Keratinocyte (primary cell): ENCODE data around the gene ACAA1. TPM values are rescaled to one million over a fixed set of nuclear protein-coding genes. Genes with fewer than 3 reads are reported as not detected.

Experiments
- DNase-seq: peaks from one replicate; pipeline ENCODE4 v3.0.0-alpha.2; 2011; ENCODE audit warnings: low read depth, missing footprints, low spot score
- FAIRE-seq: peaks from 2 replicates; lab custom pipeline; 2011; peaks lifted over from hg19 to GRCh38; lab: Jason Lieb, UNC
- H2AFZ ChIP-seq: 2 replicates; pipeline ENCODE4 v1.6.0; 2012; ENCODE audit warnings: low read length, control low read depth, inconsistent platforms; ENCODE audit not compliant: control insufficient read depth
- H3K27ac ChIP-seq: 2 replicates; pipeline ENCODE4 v1.5.1; 2011; ENCODE audit warnings: low read length; ENCODE audit not compliant: control insufficient read depth, insufficient read depth
- H3K27me3 ChIP-seq: 3 replicates; pipeline ENCODE4 v1.6.0; 2011; ENCODE audit warnings: low read length; ENCODE audit not compliant: control insufficient read depth, insufficient read depth; ENCODE audit errors: extremely low read depth
- H3K36me3 ChIP-seq, 2 experiments: 2 replicates in 1 of 2; 3 replicates in 1 of 2; pipeline ENCODE4 v1.5.1; 2011; ENCODE audit warnings: low read length in 2 of 2, mild to moderate bottlenecking in 1 of 2; ENCODE audit not compliant: control insufficient read depth in 2 of 2, insufficient read depth in 2 of 2; ENCODE audit errors: extremely low read depth in 1 of 2
- H3K4me1 ChIP-seq: 3 replicates; pipeline ENCODE4 v1.5.1; 2011; ENCODE audit warnings: low read length; ENCODE audit not compliant: control insufficient read depth, insufficient read depth; ENCODE audit errors: extremely low read depth
- H3K4me2 ChIP-seq: 3 replicates; pipeline ENCODE4 v1.6.0; 2011; ENCODE audit warnings: low read depth, low read length; ENCODE audit not compliant: control insufficient read depth, insufficient read depth; ENCODE audit errors: extremely low read depth
- H3K4me3 ChIP-seq, 3 experiments: fragments of 200-600 bp in 1 of 3; sonication (generic) in 1 of 3; 2 replicates in 2 of 3; 3 replicates in 1 of 3; pipeline ENCODE4 v1.5.1; 2011 to 2016; ENCODE audit warnings: low read length in 3 of 3, mild to moderate bottlenecking in 3 of 3, control low read depth in 2 of 3, inconsistent platforms in 1 of 3, low read depth in 1 of 3, mixed read lengths in 1 of 3, mixed run types in 1 of 3, moderate library complexity in 1 of 3; ENCODE audit not compliant: control insufficient read depth in 2 of 3, insufficient read depth in 2 of 3; ENCODE audit errors: extremely low read depth in 1 of 3
- H3K79me2 ChIP-seq: 2 replicates; pipeline ENCODE4 v1.6.0; 2012; ENCODE audit warnings: low read length; ENCODE audit not compliant: control insufficient read depth, insufficient read depth
- H3K9ac ChIP-seq: 3 replicates; pipeline ENCODE4 v1.6.0; 2011; ENCODE audit warnings: low read length; ENCODE audit not compliant: control insufficient read depth, insufficient read depth; ENCODE audit errors: extremely low read depth
- H3K9me1 ChIP-seq: 3 replicates; pipeline ENCODE4 v1.6.0; 2011; ENCODE audit warnings: low read length; ENCODE audit not compliant: control insufficient read depth, insufficient read depth; ENCODE audit errors: extremely low read depth
- H3K9me3 ChIP-seq: 2 replicates; pipeline ENCODE4 v1.5.1; 2012; ENCODE audit warnings: low read depth, low read length; ENCODE audit not compliant: control insufficient read depth
- H4K20me1 ChIP-seq: 3 replicates; pipeline ENCODE4 v1.6.0; 2011; ENCODE audit warnings: low read length; ENCODE audit not compliant: control insufficient read depth, insufficient read depth; ENCODE audit errors: extremely low read depth
- EZH2 ChIP-seq: IDR thresholded peaks from one replicate; pipeline ENCODE4 v1.6.1; 2012; ENCODE audit warnings: inconsistent platforms, mild to moderate bottlenecking, low read length, moderate library complexity
- dilution Hi-C: fragments of 300-500 bp; cut with MboI; formaldehyde crosslinking; loops from one replicate; pipeline ENCODE4 v1.7.0; 2020; ENCODE audit warnings: low sequenced_read_pairs; ENCODE audit not compliant: extremely low pct_ligation_motif_present
- polyA plus RNA-seq, 5 experiments: library from polyadenylated mRNA; depleted of rRNA in 3 of 5; stranded (reverse) in 3 of 5; stranded (forward) in 1 of 5; unstranded in 1 of 5; fragments of >200 nt; gene quantifications; 1 replicate in 1 of 5; 2 replicates in 3 of 5; 3 replicates in 1 of 5; pipeline versions ENCODE4 v1.2.1 to v1.2.3, GENCODE V29; 2011 to 2012; ENCODE audit warnings: missing spikeins in 2 of 5, low read depth in 1 of 5, low replicate concordance in 1 of 5
- TF ChIP-seq, protein P1 (sequence below), 3 experiments: IDR thresholded peaks in 1 of 3; conservative IDR thresholded peaks in 1 of 3; optimal IDR thresholded peaks in 1 of 3; 2 replicates in 2 of 3; 3 replicates in 1 of 3; pipeline versions ENCODE3 to v1.5.1; 2011; ENCODE audit warnings: low read length in 3 of 3, mild to moderate bottlenecking in 3 of 3, moderate library complexity in 2 of 3, control low read depth in 1 of 3, inconsistent platforms in 1 of 3; ENCODE audit not compliant: insufficient read depth in 2 of 3; ENCODE audit errors: extremely low read depth in 1 of 3

The ACAA1 gene
- polyA plus RNA-seq, 1 donor (not counting 4 experiments of a cell fraction or from before 2014, with no cell fraction given): 85.3 TPM

DNA sequence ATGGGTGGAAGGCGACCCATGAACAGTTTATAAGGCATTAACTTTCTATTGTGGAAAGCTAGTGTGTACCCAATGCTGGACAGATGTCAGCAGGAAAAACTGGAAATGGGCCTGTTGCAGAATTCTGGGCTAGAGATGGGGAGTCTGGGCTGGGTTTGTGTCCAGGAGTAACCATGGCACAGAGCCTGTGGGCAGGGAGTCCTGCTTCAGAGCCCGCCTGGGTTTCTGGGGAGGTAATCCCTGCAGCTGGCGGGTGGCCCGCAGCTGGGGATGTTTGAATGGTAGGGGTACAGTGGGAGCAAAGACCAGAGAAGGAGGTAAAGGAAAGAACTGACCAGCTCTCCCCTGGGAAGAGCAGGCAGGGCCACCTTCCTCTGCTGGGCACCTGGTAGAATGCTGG is 25.7 kb downstream of the ACAA1 start:
- TF ChIP-seq, protein P1, sequence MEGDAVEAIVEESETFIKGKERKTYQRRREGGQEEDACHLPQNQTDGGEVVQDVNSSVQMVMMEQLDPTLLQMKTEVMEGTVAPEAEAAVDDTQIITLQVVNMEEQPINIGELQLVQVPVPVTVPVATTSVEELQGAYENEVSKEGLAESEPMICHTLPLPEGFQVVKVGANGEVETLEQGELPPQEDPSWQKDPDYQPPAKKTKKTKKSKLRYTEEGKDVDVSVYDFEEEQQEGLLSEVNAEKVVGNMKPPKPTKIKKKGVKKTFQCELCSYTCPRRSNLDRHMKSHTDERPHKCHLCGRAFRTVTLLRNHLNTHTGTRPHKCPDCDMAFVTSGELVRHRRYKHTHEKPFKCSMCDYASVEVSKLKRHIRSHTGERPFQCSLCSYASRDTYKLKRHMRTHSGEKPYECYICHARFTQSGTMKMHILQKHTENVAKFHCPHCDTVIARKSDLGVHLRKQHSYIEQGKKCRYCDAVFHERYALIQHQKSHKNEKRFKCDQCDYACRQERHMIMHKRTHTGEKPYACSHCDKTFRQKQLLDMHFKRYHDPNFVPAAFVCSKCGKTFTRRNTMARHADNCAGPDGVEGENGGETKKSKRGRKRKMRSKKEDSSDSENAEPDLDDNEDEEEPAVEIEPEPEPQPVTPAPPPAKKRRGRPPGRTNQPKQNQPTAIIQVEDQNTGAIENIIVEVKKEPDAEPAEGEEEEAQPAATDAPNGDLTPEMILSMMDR (optimal IDR thresholded peaks at IDR 0.05 in 1 of 3, IDR thresholded peaks at IDR 0.05 in 1 of 3, conservative IDR thresholded peaks at IDR 0.05 in 1 of 3; ENCODE audit: extremely low read depth in 1 of 3, insufficient read depth in 2 of 3, low read length in 3 of 3): no peak
- no peak for TF ChIP-seq EZH2
- FAIRE-seq: no peak

DNA sequence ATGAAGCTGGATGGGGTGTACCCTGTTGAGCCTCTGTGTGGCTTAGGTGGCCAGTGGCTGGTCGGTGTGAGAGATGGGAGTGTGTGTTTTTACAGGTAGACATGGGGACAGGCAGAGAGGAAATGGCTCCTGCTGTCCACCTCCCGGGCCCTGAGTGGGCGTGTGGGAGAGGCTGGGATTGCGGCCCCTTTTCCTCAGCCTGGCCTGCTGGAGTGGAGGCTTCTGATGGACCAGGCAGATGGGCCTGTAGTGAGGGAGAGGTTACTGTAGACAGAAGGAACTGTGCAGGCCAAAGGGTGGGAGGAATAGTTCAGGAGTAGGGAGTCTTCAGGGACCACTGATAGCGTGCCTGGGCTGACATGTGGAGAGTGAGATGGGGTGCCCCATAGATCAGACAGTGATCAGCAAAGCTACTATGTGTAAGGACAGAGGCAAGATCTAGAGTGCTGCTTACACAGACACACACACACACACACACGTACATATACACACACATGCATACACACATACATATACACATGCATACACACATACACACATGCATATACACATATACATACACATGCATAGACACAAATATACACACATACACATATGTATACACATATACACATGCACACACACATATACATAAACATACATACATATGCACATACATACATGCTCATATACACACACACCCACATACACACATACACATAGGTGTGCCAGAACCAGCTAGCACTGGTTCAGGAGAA is 26.4 kb downstream of the ACAA1 start:
- no peak overlapping the region for H3K4me3 ChIP-seq
- H3K9ac ChIP-seq: no peak overlapping the region
- no peaks in the 10 kb centered on the region for H3K36me3 ChIP-seq
- no peak overlapping the region for H3K4me2 ChIP-seq
- dilution Hi-C loops: no loop called here
- H3K79me2 ChIP-seq: no peaks in the 10 kb centered on the region
- no peak for FAIRE-seq
- TF ChIP-seq, protein P1 (optimal IDR thresholded peaks at IDR 0.05 in 1 of 3, IDR thresholded peaks at IDR 0.05 in 1 of 3, conservative IDR thresholded peaks at IDR 0.05 in 1 of 3; ENCODE audit: extremely low read depth in 1 of 3, insufficient read depth in 2 of 3, low read length in 3 of 3): no peak
- TF ChIP-seq EZH2: no peak
- H3K4me1 ChIP-seq: no peaks in the 10 kb centered on the region
- H4K20me1 ChIP-seq: no peaks in the 10 kb centered on the region
- DNase-seq: no peak
- H3K27ac ChIP-seq: no peak overlapping the region
- H2AFZ ChIP-seq: no peak overlapping the region
- H3K9me3 ChIP-seq: no peaks in the 10 kb centered on the region
- no peaks in the 10 kb centered on the region for H3K9me1 ChIP-seq
- H3K27me3 ChIP-seq: peaks cover 2% of the 10 kb centered on the region

More for the DNA sequence above, 25.7 kb downstream of the ACAA1 start:
- H3K4me3 ChIP-seq: no peak overlapping the region
- no peaks in the 10 kb centered on the region for H3K4me1 ChIP-seq
- dilution Hi-C loops: no loop called here
- H3K36me3 ChIP-seq: no peaks in the 10 kb centered on the region
- H3K27me3 ChIP-seq: peaks cover 2% of the 10 kb centered on the region
- H3K27ac ChIP-seq: no peak overlapping the region
- H3K79me2 ChIP-seq: no peaks in the 10 kb centered on the region
- no peaks in the 10 kb centered on the region for H4K20me1 ChIP-seq
- H3K4me2 ChIP-seq: no peak overlapping the region
- H2AFZ ChIP-seq: no peak overlapping the region
- no peaks in the 10 kb centered on the region for H3K9me1 ChIP-seq
- no peak for DNase-seq
- no peak overlapping the region for H3K9ac ChIP-seq
- no peaks in the 10 kb centered on the region for H3K9me3 ChIP-seq
